CD14-positive monocyte (primary cell): ENCODE data around the gene MON2. TPM values are rescaled to one million over a fixed set of nuclear protein-coding genes. Genes with fewer than 3 reads are reported as not detected.
A peak's percentile ranks its signal among the peaks of the same experiment; 100 is the strongest.

Source experiments
- DNase-seq, 3 donors: peaks; one replicate each; pipeline ENCODE4 v3.0.0-alpha.2; 2011 to 2022
- H2AFZ ChIP-seq: 2 replicates; pipeline ENCODE4 v1.6.0; 2012; ENCODE audit warnings: mild to moderate bottlenecking, low read depth, low read length, inconsistent platforms; ENCODE audit not compliant: insufficient read depth, poor library complexity, severe bottlenecking
- H3K27ac ChIP-seq, 2 donors: 1 replicate in 1 of 2; 2 replicates in 1 of 2; pipeline ENCODE4 v1.5.1; 2012 to 2013; ENCODE audit warnings: low read length in 2 of 2, control low read depth in 1 of 2, inconsistent platforms in 1 of 2, low read depth in 1 of 2, mild to moderate bottlenecking in 1 of 2
- H3K27me3 ChIP-seq, 2 donors: one replicate each; pipeline versions ENCODE4 v1.6.0 to v1.6.1; 2011 to 2013; ENCODE audit warnings: low read length in 2 of 2; ENCODE audit not compliant: control insufficient read depth in 2 of 2, insufficient read depth in 2 of 2
- H3K36me3 ChIP-seq, 2 donors: replicated peaks in 1 of 2; 1 replicate in 1 of 2; 2 replicates in 1 of 2; pipeline versions ENCODE4 v1.5.1 to v1.6.1; 2012 to 2013; ENCODE audit warnings: low read length in 2 of 2, control low read depth in 1 of 2, inconsistent platforms in 1 of 2, mild to moderate bottlenecking in 1 of 2; ENCODE audit not compliant: insufficient read depth in 2 of 2, control insufficient read depth in 1 of 2
- H3K4me1 ChIP-seq, 2 donors: 1 replicate in 1 of 2; 2 replicates in 1 of 2; pipeline versions ENCODE4 v1.5.1 to v1.6.1; 2012 to 2013; ENCODE audit warnings: low read length in 2 of 2, control low read depth in 1 of 2, inconsistent platforms in 1 of 2, mild to moderate bottlenecking in 1 of 2, moderate library complexity in 1 of 2; ENCODE audit not compliant: insufficient read depth in 2 of 2, control insufficient read depth in 1 of 2
- H3K4me2 ChIP-seq: replicated peaks from 2 replicates; pipeline ENCODE3; 2012; ENCODE audit warnings: low read length, moderate library complexity, mild to moderate bottlenecking; ENCODE audit not compliant: poor library complexity, severe bottlenecking; ENCODE audit errors: extremely low read depth
- H3K4me3 ChIP-seq, 3 experiments: fragments of 200-600 bp in 1 of 3; sonication (generic) in 1 of 3; replicated peaks in 1 of 3; 1 replicate in 2 of 3; 2 replicates in 1 of 3; pipeline ENCODE4 v1.5.1; 2011 to 2013; ENCODE audit warnings: low read length in 3 of 3, mild to moderate bottlenecking in 3 of 3, control low read depth in 2 of 3, low read depth in 2 of 3, inconsistent platforms in 1 of 3, moderate library complexity in 1 of 3
- H3K79me2 ChIP-seq: 2 replicates; pipeline ENCODE4 v1.6.0; 2012; ENCODE audit warnings: mild to moderate bottlenecking, control low read depth, inconsistent platforms, low read length, moderate library complexity; ENCODE audit not compliant: insufficient read depth
- H3K9ac ChIP-seq: 2 replicates; pipeline ENCODE4 v1.6.0; 2017; ENCODE audit warnings: low read length, mild to moderate bottlenecking; ENCODE audit not compliant: insufficient read depth, poor library complexity, severe bottlenecking
- H3K9me3 ChIP-seq, 2 donors: replicated peaks in 1 of 2; 1 replicate in 1 of 2; 2 replicates in 1 of 2; pipeline versions ENCODE4 v1.5.1 to v1.6.1; 2012 to 2013; ENCODE audit warnings: low read length in 2 of 2, control low read depth in 1 of 2; ENCODE audit not compliant: control insufficient read depth in 1 of 2, insufficient read depth in 1 of 2
- H4K20me1 ChIP-seq: 2 replicates; pipeline ENCODE4 v1.6.0; 2012; ENCODE audit warnings: mild to moderate bottlenecking, low read length, control low read depth, moderate library complexity; ENCODE audit not compliant: insufficient read depth
- H3K27ac Mint-ChIP-seq, 7 donors: one replicate each; pipeline ENCODE4 v1.8.0; 2020; ENCODE audit warnings: mild to moderate bottlenecking in 7 of 7, mixed read lengths in 7 of 7, moderate library complexity in 6 of 7, inconsistent platforms in 2 of 7
- H3K27me3 Mint-ChIP-seq, 3 donors: one replicate each; pipeline ENCODE4 v1.8.0; 2021 to 2022; ENCODE audit warnings: low read depth in 3 of 3, mild to moderate bottlenecking in 3 of 3, mixed read lengths in 3 of 3, moderate library complexity in 3 of 3, inconsistent platforms in 1 of 3
- H3K36me3 Mint-ChIP-seq, 2 donors: one replicate each; pipeline ENCODE4 v1.8.0; 2020; ENCODE audit warnings: mixed read lengths in 2 of 2, inconsistent platforms in 1 of 2, mild to moderate bottlenecking in 1 of 2
- H3K4me1 Mint-ChIP-seq: one replicate; pipeline ENCODE4 v1.8.0; 2020; ENCODE audit warnings: mild to moderate bottlenecking, mixed read lengths
- H3K4me3 Mint-ChIP-seq, 2 donors: one replicate each; pipeline ENCODE4 v1.8.0; 2020; ENCODE audit warnings: mild to moderate bottlenecking in 2 of 2, mixed read lengths in 2 of 2, moderate library complexity in 1 of 2
- H3K9me3 Mint-ChIP-seq, 7 donors: one replicate each; pipeline ENCODE4 v1.8.0; 2020 to 2022; ENCODE audit warnings: mixed read lengths in 7 of 7, mild to moderate bottlenecking in 6 of 7, moderate library complexity in 6 of 7, inconsistent platforms in 2 of 7
- WGBS: methylation state at CpG from one replicate; pipeline ENCODE4 v1.1.5; 2013; ENCODE audit warnings: missing lambda C conversion rate; ENCODE audit not compliant: insufficient coverage; 5-methylcytosine and 5-hydroxymethylcytosine counted together
- intact Hi-C, 2 donors: fragments of 100-400 bp; cut with micrococcal nuclease; formaldehyde crosslinking; loops; one replicate each; pipeline versions ENCODE4 v1.15.0 to v1.15.1; 2023
- polyA plus RNA-seq, 3 donors: library from polyadenylated mRNA; depleted of rRNA in 1 of 3; unstranded in 2 of 3; stranded (reverse) in 1 of 3; fragments of 300-500 nt in 2 of 3; fragments of >200 nt in 1 of 3; fragmentation: Illumina TruSeq in 2 of 3; gene quantifications; 1 replicate in 2 of 3; 2 replicates in 1 of 3; pipeline ENCODE4 v1.2.3, GENCODE V29; 2012 to 2021
- TF ChIP-seq, protein P1 (sequence below): fragments of 200-600 bp; IDR thresholded peaks from one replicate; pipeline ENCODE4 v1.8.0; 2022; ENCODE audit warnings: antibody characterized with exemption, mild to moderate bottlenecking

MON2 gene
- polyA plus RNA-seq, 3 donors: 6.8 to 17.0 (median 9.6) TPM

DNA sequence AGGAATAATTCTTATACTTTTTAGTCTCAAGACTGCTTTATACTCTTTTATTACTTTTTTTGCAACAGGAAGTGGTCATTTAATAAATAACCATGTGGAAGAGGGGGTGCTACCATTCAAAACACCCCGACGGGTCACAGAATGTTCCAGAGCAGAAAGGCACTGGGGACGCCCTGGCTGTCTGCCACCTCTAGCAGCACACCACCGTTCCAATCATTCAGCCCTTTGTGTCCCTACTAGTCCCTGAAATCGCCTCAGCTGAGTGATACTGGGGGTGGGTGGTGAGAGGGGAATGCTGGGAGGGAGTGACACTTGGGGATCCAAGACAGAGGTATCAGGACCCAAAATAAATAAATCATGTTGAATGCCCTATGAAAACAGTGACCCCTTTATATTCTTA lies 52.4 kb downstream of the MON2 start:
- intact Hi-C loops: no loop called here
- Histone ChIP-seq H3K9ac (no peak overlapping the region), H4K20me1 (no peaks in the 10 kb centered on the region), H3K36me3 (peaks cover 16 to 38% of the 10 kb centered on the region in 2 donors), H3K4me2 (no peak overlapping the region), H3K9me3 (no peaks in the 10 kb centered on the region), H3K4me3 (no peak overlapping the region), H3K79me2 (no peaks in the 10 kb centered on the region), H3K27ac (no peak overlapping the region), H3K27me3 (no peaks in the 10 kb centered on the region), H2AFZ (no peak overlapping the region), H3K4me1 (peaks cover 0 to 9% of the 10 kb centered on the region in 2 donors)
- TF ChIP-seq, protein P1, sequence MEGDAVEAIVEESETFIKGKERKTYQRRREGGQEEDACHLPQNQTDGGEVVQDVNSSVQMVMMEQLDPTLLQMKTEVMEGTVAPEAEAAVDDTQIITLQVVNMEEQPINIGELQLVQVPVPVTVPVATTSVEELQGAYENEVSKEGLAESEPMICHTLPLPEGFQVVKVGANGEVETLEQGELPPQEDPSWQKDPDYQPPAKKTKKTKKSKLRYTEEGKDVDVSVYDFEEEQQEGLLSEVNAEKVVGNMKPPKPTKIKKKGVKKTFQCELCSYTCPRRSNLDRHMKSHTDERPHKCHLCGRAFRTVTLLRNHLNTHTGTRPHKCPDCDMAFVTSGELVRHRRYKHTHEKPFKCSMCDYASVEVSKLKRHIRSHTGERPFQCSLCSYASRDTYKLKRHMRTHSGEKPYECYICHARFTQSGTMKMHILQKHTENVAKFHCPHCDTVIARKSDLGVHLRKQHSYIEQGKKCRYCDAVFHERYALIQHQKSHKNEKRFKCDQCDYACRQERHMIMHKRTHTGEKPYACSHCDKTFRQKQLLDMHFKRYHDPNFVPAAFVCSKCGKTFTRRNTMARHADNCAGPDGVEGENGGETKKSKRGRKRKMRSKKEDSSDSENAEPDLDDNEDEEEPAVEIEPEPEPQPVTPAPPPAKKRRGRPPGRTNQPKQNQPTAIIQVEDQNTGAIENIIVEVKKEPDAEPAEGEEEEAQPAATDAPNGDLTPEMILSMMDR: no peak
- Mint-ChIP-seq H3K9me3 (peaks cover 1 to 4% (median 3%) of the 10 kb centered on the region in 7 donors), H3K4me1 (peaks cover 10% of the 10 kb centered on the region), H3K36me3 (peaks cover 25 to 26% of the 10 kb centered on the region in 2 donors), H3K27ac (peak overlapping the region in 3 of 7 donors; percentile 18 to 53 (median 28)), H3K27me3 (no peaks in the 10 kb centered on the region), H3K4me3 (no peak overlapping the region)
- DNase-seq: no peak
- WGBS: 80% methylated on average over 2 of the region's 5 CpGs

DNA sequence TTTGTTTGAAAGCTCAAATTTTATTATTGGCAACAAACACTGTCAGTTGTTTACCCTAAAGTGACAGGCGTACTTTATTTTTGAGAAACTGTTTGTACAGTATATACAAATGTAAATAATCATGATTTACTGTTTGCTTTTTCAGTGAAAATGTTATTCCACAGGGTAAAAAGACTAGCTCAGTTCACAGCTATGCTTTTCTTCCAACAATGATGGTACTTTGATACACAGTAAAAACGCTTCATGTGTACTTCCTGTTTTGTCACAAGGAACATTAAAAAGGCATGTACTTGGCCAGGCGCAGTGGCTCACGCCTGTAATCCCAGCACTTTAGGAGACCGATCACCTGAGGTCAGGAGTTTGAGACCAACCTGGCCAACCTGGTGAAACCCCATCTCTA lies 53.7 kb downstream of the MON2 start:
- 98% methylated on average over 4 of the region's 5 CpGs for WGBS
- no peaks in the 10 kb centered on the region for H3K27me3 ChIP-seq
- no peaks in the 10 kb centered on the region for H3K79me2 ChIP-seq
- no peak overlapping the region for H3K27ac ChIP-seq
- no peak overlapping the region for H2AFZ ChIP-seq
- H3K27me3 Mint-ChIP-seq: no peaks in the 10 kb centered on the region
- H3K4me3 ChIP-seq: no peak overlapping the region
- peaks cover 16 to 50% of the 10 kb centered on the region in 2 donors for H3K36me3 ChIP-seq
- H4K20me1 ChIP-seq: no peaks in the 10 kb centered on the region
- H3K27ac Mint-ChIP-seq: no peak overlapping the region
- H3K9ac ChIP-seq: no peak overlapping the region
- TF ChIP-seq, protein P1: no peak
- H3K4me3 Mint-ChIP-seq: no peak overlapping the region
- no peaks in the 10 kb centered on the region for H3K9me3 Mint-ChIP-seq
- H3K9me3 ChIP-seq: no peaks in the 10 kb centered on the region
- DNase-seq: no peak
- no peak overlapping the region for H3K4me2 ChIP-seq
- peaks cover 16% of the 10 kb centered on the region for H3K4me1 Mint-ChIP-seq
- intact Hi-C loops: no loop called here
- H3K4me1 ChIP-seq: peaks cover 7 to 12% of the 10 kb centered on the region in 2 donors
- peaks cover 23 to 28% of the 10 kb centered on the region in 2 donors for H3K36me3 Mint-ChIP-seq
